CD4-positive, alpha-beta T cell treated with Interleukin-15 for 1 hour (primary cell): ENCODE results near the gene ANKRD60.
A peak's percentile ranks its signal among the peaks of the same experiment; 100 is the strongest.

Experiments
- DNase-seq: peaks from one replicate; pipeline ENCODE4 v3.0.0-alpha.2; 2020

The ANKRD60 gene

DNA sequence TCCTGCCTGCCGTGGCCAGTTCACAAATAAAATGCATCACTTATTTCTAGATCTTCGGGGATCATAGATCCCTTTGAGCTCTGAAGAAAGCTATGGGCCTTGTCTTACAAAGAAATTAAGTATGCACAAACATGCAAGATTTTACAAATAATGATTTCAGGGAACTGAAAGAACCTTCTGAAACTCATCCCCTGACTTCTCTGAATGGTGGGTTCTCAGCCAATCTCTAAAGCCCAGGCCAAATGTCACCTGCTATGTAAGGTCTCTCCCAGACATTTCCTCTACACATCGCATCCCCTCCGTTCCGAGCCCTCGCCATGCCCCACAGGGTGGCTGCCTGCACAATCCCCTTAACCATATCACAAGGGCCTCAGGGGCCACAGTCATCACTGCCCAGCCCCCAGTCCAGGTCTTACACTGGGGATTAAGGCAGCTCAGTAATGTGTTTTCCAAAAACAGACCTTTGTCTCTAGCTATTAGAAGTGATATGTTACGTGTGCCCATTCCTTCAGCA lies 16.1 kb upstream of the ANKRD60 start:
- DNase-seq = no peak

DNA sequence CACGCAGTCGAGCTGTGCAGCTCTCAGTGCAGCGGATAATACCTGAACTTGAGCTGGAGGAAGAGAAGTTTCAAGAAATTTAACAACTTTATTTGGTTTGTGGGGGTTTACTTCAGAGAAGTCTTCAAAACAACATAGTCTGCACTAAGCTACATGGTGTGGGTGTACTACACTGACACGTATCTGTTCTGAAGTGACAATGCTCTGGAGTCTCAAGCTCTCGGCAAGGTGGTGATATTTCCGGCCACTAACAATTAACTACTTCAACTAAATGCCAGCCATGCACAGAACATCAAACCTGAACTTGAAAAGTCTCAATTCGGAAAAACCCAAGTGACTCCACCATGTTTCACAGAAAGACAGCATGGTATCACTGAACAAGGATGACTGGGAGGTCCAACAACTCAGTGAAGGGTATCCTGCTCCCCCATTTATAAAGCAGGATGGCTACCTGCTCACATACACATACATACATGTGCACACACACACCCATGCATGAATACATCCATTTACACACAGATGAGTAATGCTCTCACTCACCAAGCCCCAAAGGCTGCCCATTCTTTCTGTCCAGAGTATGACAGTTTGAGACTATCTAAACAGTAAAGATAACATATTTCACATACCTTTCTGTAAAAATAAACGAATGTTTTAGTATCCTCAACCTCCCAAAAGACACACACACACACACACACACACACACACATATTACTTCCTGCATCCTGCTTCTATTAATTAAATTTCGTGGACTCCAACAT lies 15.4 kb upstream of the ANKRD60 start:
- DNase-seq = no peak

DNA sequence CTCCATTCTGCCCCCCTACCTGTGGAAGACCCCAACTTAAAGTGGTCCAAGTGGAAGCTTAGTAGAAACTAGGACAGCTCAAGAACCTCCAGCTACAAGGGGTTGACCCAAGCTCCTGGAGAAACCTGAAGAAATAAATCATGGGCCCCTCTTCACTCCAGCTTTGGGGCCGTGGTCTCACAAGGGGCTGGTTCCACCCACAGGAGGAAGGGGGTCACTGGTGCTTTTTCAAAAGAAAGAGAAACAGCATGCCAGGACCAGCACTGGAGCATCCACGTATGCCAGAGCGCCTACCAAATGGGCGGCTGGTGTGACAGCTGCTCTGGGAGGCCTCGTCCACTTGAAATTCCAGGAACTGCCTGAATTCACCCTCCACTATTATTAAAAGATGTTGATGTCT lies 14.4 kb upstream of the ANKRD60 start:
- no peak for DNase-seq

DNA sequence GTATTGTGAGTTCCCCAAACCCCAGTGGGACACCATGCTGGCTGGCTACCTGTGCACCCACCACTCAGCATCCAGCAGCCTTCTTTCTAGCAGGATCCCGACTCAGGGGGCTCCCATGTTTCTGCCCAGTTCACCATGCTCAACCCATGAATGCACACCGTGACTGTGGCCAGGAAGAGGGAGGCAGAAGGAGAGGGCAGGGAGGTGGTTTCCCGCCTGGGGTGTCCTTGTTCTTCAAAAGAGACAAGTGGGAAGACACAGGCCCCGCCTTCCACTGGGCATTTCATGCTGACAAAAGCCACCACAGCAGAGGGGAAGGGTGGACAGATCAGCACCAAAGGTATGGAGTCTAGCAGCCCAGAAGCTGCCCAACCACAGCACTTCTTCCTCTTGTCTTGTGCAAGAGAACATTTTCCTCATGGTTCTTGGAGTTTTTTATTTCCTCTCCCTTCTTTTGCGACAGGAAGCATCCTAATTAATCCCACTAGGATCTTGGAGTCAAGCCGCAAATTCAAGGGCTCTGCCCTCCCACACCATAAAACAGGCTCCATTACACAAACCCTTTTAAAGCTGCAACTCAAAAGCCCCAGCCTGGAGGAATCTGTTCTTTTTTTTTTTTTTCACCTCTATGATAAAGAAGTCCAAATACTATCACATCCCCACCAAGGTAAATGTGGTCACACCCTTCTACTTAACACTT lies 13.5 kb upstream of the ANKRD60 start:
- DNase-seq = no peak

DNA sequence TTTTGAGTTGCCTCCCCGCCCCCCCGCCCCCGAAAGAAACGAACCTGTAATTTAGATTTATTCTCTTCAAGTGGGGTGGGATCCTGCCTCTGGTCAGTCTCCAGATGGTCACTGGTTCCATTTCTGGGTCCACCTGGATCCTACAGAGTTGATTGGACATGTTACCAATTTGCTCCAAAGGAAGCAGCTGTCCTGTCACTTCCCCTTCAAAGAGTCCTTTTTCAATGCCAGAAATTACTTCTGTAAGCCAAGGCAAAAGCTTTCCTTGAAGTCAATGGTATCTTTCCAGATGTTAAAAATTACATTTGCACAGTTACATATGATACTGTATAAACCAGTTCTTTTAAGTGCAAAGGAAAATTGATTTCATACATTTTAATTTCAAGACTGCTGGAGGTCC lies 12.0 kb upstream of the ANKRD60 start:
- DNase-seq = no peak

DNA sequence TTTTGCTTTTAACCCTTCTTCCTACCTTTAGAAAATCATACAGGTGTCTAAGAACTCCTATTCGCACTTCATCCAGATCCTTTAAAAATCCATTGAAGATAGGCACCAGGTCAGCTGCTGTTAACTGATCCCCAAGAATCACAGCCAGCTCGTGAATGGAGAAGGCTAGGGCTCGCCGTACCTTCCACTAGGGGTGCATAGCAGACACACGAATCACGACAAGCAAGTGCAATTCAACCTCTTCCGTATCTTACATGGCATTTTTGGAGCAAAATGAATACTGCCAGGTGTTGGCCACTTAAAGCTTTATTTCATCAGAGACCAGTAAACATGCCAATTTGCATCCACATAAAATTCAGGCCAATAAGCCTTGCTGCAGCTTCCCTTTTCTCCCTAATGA lies 10.8 kb upstream of the ANKRD60 start:
- DNase-seq = no peak

DNA sequence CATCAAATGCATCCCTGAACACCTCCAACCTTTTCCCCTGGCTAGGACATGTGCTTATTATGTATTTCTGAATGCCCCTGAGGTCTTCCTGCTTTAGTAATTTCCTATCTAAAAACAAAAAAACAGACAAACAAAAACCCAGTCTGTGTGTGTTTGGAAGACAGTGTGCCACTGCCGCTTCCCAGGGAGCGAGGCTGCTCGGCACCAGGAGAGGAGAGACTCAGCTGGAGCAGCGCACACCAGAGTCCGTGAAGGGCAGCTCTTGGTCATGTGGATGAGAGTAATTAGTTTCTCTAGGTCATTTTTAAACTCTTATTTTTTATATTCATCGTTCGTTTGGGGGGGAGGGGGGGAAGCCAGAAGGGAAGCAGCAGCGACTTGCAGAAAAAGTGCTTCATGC lies 10.0 kb upstream of the ANKRD60 start:
- DNase-seq = no peak

DNA sequence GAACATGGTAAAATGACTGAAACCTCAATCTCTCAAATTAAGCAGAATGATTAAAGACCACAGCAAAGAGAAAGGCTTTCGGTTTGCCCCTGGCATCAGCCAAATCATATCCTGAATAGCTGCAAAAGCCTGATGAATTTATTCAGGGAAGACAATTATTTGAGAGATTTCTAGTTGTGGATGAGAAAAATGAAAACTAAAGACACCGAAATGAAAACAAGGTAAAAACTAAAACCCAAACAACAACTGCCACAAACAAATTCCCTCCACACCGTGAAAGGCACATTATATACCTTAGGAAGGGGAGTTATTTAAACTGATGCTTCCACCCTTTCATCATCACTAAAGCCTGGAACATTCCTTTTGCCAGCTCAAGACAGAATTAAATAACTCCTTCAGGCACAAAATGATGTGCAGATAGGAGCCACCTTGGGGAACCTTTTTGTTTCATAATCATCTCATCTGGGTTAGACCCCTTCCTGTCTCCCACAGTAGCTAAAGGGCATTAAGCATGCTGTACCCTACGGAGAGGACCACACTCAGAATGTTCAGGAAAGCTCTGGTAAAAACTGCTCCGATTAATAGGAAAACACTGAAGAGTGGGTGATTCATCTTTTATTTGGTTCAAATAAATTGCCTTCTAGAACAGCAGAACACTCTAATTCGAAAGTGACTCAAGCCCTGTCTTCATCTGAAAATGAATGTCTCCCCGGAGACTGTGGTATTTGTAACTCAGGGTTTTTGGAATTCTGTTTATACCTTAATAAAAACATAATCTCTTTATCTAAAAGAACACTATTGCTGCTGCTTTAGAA lies 9.1 kb upstream of the ANKRD60 start:
- no peak for DNase-seq

DNA sequence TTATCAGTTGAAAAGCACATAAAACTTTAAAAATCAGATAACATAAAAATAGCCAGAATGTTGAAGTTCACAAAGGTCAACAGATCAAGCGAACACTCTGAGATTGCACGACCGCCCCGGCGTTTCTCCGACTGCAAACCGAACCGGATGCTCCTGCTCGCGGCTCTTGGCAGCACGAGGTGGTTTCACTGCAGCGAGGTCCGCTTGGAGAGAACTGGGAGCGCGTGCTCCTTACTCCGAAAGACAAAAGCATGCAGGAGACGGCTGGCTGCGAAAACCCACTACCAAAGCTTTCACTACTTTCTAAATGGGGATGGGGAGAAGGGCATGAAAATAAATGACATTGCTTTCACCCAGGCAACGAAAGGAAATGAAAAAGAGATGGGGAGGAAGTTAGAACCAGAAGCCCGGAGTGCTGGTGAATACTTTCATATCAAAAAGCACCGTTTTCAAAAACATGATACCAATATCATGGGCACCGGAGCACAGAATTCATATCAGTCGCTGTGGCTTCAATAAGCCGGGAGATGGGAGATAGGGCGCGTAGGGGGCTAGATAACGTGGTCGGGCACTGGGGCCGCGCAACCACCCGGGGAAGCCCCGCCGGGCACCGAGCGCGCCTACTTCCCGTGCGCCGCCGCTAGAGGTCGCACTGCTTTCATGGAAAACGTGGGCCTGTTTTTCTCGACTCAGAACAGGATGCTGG lies 8.3 kb upstream of the ANKRD60 start:
- peak; percentile 67 for DNase-seq

DNA sequence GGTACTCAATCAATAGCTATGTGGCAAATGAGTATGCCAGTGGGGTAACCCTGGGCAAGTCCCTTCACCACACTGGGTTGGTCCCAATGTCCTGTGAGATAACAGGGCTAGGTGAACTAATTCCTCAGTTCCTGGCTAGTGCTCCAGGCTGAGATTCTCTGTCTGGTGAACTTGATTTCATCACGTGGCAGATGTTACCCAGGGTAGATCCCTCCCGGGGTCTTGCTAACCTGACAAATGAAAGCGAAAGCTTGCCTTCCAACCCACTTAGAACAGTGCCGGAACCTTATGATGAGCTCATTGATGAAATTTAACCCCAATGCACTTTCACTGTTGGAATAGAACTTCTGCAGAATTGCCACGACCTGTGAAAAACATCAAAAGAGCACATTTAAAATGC lies 6.6 kb upstream of the ANKRD60 start:
- no peak for DNase-seq

DNA sequence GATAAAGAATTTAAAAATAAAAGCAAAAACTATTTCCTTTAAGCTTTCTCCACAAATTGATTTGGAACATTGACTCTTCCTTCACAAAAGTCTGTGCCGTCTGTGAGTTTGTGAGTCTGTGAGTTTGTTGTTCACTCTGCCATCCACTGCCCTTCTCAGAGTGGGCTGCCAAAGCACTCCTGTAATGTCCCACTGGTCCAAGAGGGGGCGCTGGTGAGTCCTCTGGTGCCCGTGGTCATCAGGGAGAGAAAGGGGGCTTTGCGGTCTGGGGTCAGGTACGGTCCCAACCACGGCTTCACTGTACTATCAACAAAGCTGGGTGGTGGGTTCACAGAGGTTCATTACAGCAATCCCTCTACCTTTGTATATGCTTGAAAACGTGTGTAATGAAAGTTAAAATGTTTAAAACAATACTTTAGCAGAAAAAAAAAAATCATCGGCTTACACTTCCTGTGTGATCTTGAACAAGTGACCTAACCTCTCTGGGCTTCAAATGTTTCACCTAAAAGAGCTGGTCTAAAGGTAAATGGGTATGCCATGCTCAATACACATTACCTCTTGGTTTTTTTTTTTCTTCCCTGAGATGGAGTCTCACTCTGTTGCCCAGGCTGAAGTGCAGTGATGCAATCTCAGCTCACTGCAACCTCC lies 5.6 kb upstream of the ANKRD60 start:
- DNase-seq = no peak

DNA sequence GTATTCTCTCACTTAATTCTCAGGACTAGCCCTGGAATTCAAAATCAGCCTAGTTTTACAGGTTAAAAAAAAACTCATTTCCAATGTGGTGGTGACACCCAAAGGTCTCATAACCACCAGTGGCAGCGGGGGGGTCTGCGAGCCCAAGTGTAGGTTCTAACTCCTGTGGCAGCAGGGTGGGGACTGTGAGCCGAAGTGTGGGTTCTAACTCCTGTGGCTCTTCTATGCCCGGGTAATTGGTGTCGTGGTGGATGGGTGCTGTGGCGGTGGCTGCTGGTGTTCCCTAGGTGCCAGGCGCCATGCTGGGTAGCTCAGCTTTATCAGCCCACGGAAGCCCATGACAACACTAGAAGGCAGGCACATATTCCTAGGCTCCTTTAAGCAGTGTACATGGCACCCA lies 4.9 kb upstream of the ANKRD60 start:
- DNase-seq = no peak

DNA sequence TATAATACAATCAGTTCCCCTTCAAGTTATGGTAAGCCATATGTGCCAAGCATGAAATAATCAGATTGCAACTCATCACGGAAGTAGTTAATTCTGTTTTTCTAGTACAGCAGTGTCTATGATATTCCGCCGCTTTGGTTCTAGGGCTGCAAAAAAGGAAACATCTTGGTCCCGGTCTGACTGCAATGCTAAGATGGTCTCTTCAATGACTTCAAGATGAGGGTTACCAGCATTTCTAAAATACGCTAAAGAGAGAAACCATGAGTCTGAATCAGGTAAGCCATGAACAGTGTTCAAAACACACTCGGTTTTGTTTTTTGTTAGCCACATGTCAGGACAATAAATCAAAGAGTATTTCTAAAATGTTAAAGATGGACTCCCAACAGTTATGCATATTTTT lies 3.2 kb upstream of the ANKRD60 start:
- no peak for DNase-seq

DNA sequence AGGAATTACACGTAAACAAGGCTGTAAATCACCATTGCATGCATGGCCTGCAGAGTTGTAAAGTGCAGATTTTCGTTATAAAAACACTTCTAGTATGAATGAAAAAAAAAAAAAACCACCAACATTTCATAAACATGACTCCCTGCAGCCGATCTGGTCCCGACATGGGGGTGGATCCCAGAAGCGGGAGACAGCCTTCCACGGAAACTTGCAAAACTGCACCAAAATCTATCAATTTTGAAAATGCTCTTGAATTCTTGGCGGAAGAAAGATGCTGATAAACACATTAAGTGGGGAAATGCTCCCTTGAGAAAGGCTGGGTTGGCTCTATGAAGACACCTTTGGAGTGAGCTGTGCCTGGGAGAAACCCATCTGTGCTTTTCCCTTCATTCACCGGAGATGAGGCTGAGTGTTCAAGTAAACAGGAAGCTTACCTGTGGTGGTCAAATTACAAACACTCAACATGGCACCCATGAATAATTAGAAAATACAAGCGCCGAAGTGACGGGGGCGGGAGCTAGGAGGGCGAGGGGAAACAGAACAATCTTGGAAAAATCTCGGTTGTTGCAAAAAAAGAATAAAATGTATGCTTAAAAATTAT lies 845 bp upstream of the ANKRD60 start:
- no peak for DNase-seq

DNA sequence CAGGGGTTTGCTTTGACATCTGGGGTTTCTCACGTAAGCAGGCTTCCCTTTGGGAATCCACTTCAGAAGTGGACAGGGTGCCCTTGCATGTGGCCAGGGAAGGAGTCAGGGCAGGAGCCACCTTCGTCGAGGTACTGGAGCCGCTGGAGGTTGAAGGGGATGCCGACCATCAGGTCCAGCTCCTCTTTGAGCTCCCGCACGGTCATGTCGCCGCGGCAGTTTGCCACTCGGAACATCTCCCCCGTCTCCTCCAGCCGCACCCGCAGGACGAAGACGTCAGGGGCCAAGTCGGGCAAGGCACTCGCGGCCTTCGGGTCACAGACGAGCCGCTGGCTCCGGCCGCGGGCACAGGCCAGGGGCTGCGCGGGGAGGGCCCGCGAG lies 360 bp downstream of the ANKRD60 start:
- no peak for DNase-seq

DNA sequence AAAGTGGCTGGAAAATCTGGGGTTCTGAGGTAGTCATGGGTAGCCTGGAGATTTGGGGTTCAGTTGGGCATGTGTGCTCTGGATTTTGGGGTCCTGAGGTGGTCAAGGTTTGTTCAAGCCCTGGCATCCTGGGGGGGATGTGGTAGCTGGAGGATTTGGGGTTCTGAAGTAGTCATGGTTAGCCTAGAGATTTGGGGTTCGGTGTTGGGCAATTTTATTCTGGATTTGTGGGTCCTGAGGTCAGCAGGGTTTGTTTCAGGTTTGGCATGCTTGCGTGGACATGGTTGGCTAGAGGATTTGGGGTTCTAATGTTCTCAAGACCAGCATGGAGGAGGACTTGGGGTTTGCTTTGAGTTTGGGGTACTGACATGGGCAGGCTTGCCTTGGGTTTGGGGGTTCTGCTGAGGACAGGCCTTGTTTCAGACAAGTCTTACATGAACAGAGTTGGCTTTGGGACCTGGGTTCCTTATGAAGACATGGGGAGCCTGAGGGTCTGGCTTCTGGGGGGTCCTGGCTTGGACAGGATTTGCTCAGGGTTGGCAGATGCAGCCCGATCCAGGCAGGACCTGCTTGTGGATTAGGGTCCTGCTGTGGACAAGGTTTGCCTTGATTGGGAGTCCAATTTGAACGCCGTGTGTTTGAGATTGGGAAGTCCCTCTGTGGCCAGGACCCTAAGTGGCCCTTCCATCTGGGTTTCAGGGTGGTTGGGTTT lies 906 bp downstream of the ANKRD60 start:
- no peak for DNase-seq

DNA sequence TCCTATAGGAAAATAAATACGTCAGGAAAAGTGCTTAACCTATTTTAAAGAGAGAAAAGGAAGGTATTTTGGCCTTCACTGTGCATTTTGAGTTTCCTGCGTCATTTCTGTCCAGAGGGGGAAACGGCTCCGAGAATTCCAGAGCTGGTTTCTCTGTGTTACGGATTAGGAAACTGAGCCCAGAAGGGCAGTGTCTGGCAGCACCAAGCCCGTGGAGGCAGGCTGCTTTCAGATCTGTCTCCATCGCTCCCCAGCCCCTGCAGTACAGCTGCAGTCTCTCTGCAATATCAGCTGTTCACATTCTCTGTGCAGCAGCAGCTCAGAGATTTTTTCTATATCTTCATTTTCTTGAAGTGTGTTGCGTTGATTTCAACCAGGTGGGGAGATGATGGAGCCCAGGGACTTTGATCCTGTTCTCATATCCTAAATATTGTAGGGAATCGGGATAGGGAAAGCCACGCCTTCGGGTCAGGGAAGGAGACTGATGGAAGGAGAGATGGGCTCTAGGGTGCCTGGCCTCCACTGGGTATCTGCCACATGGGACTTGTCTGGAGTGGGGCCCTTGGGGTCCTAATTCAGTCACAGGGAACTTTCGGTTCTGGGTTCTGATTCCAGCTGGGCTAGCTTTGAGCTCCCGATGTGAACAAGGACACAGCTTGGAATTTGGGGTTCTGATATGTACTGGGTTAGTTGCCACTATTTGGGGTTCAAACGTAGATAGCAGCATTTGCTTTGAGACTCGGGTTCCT lies 2.8 kb downstream of the ANKRD60 start:
- no peak for DNase-seq

DNA sequence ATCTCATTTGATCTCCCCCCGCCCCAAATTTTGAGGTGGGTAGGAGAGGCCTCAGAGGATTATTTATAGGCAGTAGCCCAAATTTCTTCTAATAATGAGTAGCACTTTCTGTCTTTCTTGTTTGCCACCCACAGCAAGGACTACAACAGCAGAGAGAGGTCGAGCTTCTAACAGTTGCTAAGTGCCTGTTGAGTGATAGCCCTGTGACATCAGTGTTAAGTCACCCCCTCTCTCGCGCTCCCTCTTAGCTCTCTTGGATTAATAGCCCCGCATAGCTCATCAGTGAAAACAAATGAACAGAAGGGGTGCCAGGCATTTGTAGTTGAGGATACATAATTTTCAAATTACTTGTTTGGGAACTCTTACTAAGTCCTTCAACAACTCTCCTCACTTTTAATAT lies 3.5 kb downstream of the ANKRD60 start:
- no peak for DNase-seq

DNA sequence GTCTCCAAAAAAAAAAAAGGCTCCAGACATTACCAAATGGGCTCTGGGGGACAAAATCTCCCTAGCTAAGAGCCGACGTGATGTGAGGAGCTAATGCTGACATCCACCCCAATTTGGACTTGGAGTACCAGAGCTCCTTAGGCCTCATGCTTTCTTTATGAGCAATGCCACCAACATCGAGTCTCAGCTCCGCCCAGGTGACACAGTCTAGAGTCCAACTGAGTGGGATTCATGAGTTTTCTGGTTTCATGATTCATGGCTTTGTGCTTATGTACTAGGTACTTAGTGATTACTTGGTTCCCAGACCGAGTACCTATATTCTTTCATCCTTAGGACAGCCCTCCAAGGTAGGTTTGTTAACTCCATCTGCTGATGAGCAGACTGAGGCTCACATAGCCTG lies 4.4 kb downstream of the ANKRD60 start:
- DNase-seq = no peak

DNA sequence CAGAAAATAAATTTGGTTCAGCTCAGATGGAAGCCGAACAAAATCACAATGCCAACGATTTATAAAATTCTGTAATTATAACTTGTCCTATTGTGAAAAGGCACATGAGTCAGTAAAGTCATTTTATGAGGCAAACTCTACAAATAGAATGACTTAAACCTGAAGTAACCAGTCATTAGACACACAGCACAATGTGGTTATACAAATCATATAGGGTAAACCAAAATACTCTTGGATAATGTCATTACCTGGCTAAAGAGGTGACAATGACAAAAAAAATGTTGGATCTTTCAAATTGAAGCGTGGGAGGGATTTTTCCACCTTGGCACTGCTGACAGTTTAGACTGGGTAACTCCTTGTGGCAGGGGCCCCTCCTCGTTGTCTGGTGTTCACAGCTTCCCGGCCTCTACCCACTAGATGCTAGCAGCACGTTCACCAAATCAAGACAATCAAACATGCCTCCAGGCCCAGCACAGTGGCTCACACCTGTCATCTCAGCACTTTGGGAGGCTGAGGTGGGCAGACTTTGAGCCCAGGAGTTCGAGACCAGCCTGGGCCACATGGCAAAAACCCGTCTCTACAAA lies 5.0 kb downstream of the ANKRD60 start:
- no peak for DNase-seq
